ENCODE results near the gene CYP2D6. TPM values are rescaled to one million over a fixed set of nuclear protein-coding genes. Genes with fewer than 3 reads are reported as not detected.
"Not testable (repeated sequence)": the region's sequence is repeated elsewhere in the genome, so short reads cannot be mapped to it uniquely, and the experiment has no call there.

CYP2D6 gene
- total RNA-seq (1 to 10 TPM; 1.4 to 2.0 TPM), polyA plus RNA-seq (ENCODE audit: insufficient read depth, low read depth, low replicate concordance) (0.54 TPM)
- long read RNA-seq, donor 1: 0 reads
- long read RNA-seq, donor 2: 0 reads

DNA sequence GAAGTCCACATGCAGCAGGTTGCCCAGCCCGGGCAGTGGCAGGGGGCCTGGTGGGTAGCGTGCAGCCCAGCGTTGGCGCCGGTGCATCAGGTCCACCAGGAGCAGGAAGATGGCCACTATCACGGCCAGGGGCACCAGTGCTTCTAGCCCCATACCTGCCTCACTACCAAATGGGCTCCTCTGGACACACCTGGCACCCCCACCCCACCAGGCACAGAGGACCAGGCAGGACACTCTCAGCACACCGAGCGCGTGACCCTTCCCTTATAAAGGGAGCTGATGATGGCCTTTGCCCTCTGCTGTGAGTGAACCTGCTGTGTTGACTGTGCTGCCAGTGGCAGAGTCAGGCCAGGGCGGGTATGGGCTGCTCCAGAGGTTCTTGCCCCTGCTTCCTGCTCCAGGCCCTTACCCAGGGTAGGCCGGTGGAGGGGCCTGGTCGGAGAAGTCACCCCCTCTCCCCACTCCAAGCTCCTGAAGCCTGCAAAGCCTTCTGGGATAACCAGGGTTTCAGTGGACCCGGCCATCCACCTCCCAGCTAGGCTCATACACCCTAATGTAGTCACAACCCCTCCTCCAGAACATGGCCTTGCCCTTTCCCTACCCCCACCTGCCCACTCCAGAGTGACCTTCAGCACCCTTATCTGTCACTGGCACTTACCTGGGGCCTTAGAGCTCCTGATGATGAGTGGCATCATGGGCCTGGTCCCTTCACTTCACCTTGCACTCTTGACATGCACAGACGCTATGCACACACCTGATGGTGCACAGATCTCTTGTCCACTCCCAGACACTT, at the start of gene CYP2D6:
TSS of gene CYP2D6 (minus strand) at position 172 of the 793 bp plus-strand sequence. CDS start at position 153, 19 bp downstream.
- DNase-seq; H3K4me3 ChIP-seq; H3K4me1 ChIP-seq; intact Hi-C loops (cut with DNase I; ENCODE audit: low total_unique reads); H3K36me3 ChIP-seq (ENCODE audit: low read depth, missing control alignments); H3K9me3 ChIP-seq; H3K27me3 ChIP-seq; H3K27ac ChIP-seq: not testable (repeated sequence)
- WGBS, 2 donors: 87 to 92% methylated on average over 7 to 13 of the region's 14 CpGs

DNA sequence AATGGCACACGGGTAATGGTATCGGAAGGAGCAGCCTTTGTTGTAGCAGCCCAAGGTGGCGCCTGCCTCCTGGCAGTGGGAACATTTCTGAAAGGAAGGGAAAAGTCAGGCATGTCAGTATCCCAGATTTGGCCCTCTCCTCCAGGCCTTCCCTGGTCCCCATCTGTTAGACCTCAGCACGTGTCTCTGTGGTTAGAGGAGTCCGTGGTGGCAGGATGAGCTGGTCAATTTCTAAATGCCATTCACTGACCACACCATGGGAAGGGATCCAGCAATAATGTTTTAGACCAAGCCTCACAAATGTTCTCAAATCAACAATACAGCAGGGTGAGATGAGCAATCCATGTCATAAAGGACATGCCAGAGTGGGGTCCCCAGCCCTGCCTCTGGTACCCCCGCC, 49.0 kb upstream of the CYP2D6 start:
- Histone ChIP-seq H3K9me3 (no peaks in the 10 kb centered on the region), H3K4me1 (no peaks in the 10 kb centered on the region), H3K36me3 (ENCODE audit: low read depth, missing control alignments) (no peaks in the 10 kb centered on the region), H3K27me3 (no peaks in the 10 kb centered on the region), H3K27ac (no peak overlapping the region), H3K4me3 (no peak overlapping the region)
- TF ChIP-seq POLR2A (IDR thresholded peaks at IDR 0.05): no peak
- TF ChIP-seq, protein P1, sequence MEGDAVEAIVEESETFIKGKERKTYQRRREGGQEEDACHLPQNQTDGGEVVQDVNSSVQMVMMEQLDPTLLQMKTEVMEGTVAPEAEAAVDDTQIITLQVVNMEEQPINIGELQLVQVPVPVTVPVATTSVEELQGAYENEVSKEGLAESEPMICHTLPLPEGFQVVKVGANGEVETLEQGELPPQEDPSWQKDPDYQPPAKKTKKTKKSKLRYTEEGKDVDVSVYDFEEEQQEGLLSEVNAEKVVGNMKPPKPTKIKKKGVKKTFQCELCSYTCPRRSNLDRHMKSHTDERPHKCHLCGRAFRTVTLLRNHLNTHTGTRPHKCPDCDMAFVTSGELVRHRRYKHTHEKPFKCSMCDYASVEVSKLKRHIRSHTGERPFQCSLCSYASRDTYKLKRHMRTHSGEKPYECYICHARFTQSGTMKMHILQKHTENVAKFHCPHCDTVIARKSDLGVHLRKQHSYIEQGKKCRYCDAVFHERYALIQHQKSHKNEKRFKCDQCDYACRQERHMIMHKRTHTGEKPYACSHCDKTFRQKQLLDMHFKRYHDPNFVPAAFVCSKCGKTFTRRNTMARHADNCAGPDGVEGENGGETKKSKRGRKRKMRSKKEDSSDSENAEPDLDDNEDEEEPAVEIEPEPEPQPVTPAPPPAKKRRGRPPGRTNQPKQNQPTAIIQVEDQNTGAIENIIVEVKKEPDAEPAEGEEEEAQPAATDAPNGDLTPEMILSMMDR (IDR thresholded peaks at IDR 0.05): no peak
- DNase-seq: no peak
- intact Hi-C loops (cut with DNase I; ENCODE audit: low total_unique reads): no loop called here
- WGBS, 2 donors: 92 to 96% methylated on average over 6 of the region's 6 CpGs

DNA sequence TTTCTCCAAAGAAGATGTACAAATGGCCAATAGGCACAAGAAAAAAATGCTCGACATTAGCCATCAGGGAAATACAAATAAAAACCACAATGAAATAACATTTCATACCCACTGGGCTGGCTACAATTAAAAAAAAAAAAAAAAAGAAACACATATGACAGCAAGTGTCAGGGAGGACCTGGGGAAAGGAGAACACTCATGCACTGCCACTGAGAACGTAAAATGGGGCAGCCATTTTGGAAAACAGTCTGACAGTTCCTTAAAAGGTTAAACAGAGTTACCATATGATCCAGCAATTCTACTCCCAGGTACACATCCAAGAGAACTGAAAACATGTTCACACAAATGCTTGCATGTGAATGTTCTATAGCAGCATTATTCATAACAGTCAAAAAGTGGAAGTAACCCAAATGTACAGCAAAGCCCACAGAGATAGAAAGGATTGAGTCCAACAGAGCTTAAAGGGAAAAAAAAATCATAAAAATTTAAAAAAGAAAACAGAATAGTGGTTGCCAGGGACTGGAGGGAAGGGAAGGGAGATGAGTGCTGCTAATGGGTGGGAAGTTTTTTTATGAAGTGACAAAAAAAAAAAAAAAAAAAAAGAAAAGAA, 48.4 kb upstream of the CYP2D6 start:
- TF ChIP-seq, protein P1 (IDR thresholded peaks at IDR 0.05): no peak
- no peak for TF ChIP-seq POLR2A (IDR thresholded peaks at IDR 0.05)
- Histone ChIP-seq H3K9me3 (no peaks in the 10 kb centered on the region), H3K4me3 (no peak overlapping the region), H3K36me3 (ENCODE audit: low read depth, missing control alignments) (no peaks in the 10 kb centered on the region), H3K27me3 (no peaks in the 10 kb centered on the region), H3K4me1 (no peaks in the 10 kb centered on the region), H3K27ac (no peak overlapping the region)
- intact Hi-C loops (cut with DNase I; ENCODE audit: low total_unique reads): no loop called here
- WGBS, 2 donors: 92 to 93% methylated on average over 2 of the region's 2 CpGs
- DNase-seq: no peak

DNA sequence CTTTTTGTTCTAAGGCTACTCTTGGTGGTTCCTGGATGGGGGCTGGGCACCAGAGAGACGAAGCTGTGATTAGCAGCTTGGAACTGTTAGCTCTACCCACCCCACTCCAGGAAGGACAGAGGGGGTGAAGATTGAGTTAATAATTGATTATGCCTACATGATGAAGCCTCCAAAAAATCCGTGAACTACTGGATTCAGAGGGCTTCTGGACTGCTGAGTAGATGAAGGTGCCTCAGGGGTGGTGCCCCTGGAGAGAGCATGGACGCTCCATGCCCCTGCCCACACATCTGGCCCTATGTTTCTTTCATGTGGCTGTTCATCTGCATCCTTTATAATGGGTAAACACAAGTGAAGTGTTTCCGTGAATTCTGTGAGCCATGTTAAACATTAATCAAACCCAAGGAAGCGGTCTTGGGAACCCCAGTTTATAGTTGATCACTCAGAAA, 47.3 kb upstream of the CYP2D6 start:
- H3K9me3 ChIP-seq: no peaks in the 10 kb centered on the region
- 83 to 98% methylated on average over 5 of the region's 5 CpGs for WGBS, 2 donors
- TF ChIP-seq, protein P1 (IDR thresholded peaks at IDR 0.05): no peak
- no peak for TF ChIP-seq POLR2A (IDR thresholded peaks at IDR 0.05)
- no peaks in the 10 kb centered on the region for H3K27me3 ChIP-seq
- intact Hi-C loops (cut with DNase I; ENCODE audit: low total_unique reads): no loop called here
- H3K36me3 ChIP-seq (ENCODE audit: low read depth, missing control alignments): no peaks in the 10 kb centered on the region
- no peak overlapping the region for H3K4me3 ChIP-seq
- no peak overlapping the region for H3K27ac ChIP-seq
- no peak for DNase-seq
- H3K4me1 ChIP-seq: no peaks in the 10 kb centered on the region

DNA sequence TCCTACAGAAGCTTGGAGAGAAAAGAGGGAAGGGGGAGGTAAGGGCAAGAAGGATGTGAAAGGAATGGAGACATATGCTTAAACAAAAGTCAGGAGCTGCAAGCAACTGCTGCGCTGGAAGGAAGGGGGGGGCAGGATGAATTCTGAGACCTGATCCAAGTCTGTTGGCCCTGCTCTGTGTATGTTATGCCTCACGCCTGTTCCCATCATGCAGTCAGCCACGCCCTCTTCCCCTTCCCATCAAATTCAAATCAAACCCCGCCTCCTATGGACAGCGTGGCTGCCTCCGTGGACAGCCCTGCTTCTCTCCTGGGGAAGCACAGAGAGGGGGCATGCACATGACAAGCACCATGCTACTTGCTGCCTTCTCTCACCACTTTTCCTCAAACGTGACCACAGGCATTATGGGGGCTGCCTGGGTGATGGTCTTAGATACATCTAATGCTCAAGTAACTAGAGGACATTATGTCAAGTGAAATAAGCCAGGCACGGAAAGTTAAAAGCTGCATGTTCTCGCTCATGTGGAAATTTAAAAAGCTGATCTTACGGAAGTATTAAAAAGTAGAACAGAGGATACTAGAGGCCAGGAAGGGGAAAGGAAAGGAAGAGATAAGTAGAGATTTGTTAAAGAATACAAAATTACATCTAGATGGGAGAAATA, 45.8 kb upstream of the CYP2D6 start:
- Histone ChIP-seq H3K9me3 (no peaks in the 10 kb centered on the region), H3K4me3 (no peak overlapping the region), H3K36me3 (ENCODE audit: low read depth, missing control alignments) (no peaks in the 10 kb centered on the region), H3K4me1 (no peaks in the 10 kb centered on the region), H3K27ac (no peak overlapping the region), H3K27me3 (no peaks in the 10 kb centered on the region)
- WGBS, 2 donors: 92 to 94% methylated on average over 10 of the region's 10 CpGs
- intact Hi-C loops (cut with DNase I; ENCODE audit: low total_unique reads): no loop called here
- TF ChIP-seq, protein P1 (IDR thresholded peaks at IDR 0.05): no peak
- no peak for TF ChIP-seq POLR2A (IDR thresholded peaks at IDR 0.05)
- no peak for DNase-seq
